Measurements from ENCODE around the gene NDP.
"Not testable (repeated sequence)": the region's sequence is repeated elsewhere in the genome, so short reads cannot be mapped to it uniquely, and the experiment has no call there.

The NDP gene

DNA sequence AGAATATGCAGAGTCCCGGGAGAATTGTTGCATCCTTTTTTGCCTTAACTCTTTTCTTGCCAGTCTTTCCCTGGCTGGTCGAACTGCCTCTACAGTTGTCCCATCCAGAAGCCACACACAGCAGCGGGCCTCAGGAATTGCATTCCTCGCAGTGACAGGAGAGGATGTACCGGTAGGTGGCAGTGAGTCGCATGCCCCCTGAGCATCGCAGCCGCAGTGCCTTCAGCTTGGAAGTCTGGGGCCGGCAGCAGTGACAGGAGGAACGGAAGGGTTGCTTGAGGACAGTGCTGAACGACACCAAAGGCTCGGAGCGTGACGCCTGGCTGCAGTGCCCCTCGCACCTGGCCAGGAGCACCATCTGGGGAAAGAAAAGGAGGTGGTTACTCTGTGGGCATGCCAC is 23.5 kb downstream of the NDP start:
- H3K4me3 ChIP-seq (ENCODE audit: low read depth, low read length), result no peak overlapping the region
- no peak for DNase-seq (ENCODE audit: low read depth)

GRCh38 chrX:43940816-43941474 is 32.2 kb downstream of the NDP start:
- no peak for DNase-seq (ENCODE audit: low read depth)
- no peak overlapping the region for H3K4me3 ChIP-seq (ENCODE audit: low read depth, low read length)

More for the DNA sequence above, 23.5 kb downstream of the NDP start:
- TF ChIP-seq, protein P1, sequence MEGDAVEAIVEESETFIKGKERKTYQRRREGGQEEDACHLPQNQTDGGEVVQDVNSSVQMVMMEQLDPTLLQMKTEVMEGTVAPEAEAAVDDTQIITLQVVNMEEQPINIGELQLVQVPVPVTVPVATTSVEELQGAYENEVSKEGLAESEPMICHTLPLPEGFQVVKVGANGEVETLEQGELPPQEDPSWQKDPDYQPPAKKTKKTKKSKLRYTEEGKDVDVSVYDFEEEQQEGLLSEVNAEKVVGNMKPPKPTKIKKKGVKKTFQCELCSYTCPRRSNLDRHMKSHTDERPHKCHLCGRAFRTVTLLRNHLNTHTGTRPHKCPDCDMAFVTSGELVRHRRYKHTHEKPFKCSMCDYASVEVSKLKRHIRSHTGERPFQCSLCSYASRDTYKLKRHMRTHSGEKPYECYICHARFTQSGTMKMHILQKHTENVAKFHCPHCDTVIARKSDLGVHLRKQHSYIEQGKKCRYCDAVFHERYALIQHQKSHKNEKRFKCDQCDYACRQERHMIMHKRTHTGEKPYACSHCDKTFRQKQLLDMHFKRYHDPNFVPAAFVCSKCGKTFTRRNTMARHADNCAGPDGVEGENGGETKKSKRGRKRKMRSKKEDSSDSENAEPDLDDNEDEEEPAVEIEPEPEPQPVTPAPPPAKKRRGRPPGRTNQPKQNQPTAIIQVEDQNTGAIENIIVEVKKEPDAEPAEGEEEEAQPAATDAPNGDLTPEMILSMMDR (IDR thresholded peaks at IDR 0.05; ENCODE audit: control insufficient read depth, extremely low read depth, insufficient read depth), result no peak

DNA sequence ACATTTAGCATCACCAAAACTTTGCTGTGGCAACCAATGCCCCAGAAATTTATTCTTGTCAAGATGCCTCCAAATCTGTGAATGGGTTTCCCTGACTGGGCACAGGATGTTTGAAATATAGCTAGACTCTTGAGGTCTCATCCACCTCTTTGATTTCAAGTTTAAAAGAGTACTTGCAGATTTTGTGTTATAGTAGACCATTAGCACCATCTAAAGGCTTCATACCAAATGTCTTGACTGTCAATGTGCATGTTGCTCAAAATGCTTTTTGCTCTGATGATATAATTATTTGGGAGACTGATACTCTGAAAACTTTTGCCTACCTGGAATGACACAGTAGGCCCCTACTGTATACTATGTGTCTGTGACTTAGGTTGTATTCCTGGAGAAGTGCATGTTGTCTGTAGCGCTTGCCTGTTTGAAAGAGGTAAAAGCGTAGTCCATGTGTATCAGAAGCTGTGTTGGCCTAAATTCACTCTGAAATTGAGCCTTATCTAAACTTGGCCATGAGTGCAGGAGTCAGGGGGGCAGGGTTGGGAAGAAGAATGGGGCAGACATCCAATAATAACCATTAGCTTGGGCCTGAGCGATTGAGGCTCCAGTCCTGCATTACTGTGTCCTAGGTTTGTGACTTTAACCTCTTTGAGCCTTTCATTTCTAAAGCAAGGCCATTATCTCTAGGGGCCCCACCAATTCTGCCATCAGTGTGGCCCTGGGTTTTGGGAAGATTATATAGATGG is 33.8 kb downstream of the NDP start:
- H3K4me3 ChIP-seq (ENCODE audit: low read depth, low read length), result no peak overlapping the region
- no peak for DNase-seq (ENCODE audit: low read depth)
- TF ChIP-seq, protein P1 (IDR thresholded peaks at IDR 0.05; ENCODE audit: control insufficient read depth, extremely low read depth, insufficient read depth), result peak; percentile 35

More at GRCh38 chrX:43940816-43941474, 32.2 kb downstream of the NDP start:
- TF ChIP-seq, protein P1 (IDR thresholded peaks at IDR 0.05; ENCODE audit: control insufficient read depth, extremely low read depth, insufficient read depth), result no peak

GRCh38 chrX:43922032-43922431 is 51.2 kb downstream of the NDP start:
- H3K4me3 ChIP-seq (ENCODE audit: low read depth, low read length); DNase-seq (ENCODE audit: low read depth): not testable (repeated sequence)

DNA sequence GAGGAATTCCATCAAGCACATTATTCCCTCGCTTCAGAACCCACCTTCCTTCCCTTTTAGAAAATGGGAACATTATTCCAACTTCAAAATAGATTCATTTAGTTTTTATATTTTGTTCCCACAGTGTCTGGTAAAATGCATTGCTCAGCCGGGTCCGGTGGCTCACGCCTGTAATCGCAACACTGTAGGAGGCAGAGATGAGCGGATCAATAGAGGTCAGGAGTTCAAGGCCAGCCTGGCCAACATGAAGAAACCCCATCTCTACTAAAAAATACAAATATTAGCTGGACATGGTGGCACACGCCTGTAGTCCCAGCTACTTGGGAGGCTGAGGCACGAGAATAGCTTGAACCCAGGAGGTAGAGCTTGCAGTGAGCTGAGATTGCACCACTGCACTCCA is 62.4 kb downstream of the NDP start:
- DNase-seq (ENCODE audit: low read depth); H3K4me3 ChIP-seq (ENCODE audit: low read depth, low read length): not testable (repeated sequence)

DNA sequence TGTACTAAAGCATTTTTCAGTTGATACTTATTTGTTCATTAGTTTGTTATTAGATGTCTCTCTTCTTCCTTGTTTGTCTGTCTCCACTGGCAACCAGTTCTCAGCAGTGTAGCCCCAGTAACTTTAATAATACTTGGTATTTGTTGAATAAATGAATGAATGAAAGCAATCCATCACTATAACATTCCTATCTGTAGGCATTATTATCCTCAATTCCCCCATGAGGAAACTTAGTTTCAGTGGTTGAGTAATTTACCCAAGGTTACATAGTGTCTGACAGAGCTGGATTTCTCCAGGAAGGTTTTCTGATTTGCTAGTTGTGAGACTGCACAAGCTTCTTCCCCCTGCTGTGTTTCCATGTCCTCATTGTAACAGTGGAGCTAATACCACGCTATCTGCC is 63.2 kb downstream of the NDP start:
- TF ChIP-seq, protein P1 (IDR thresholded peaks at IDR 0.05; ENCODE audit: control insufficient read depth, extremely low read depth, insufficient read depth), result no peak
- DNase-seq (ENCODE audit: low read depth), result no peak
- no peak overlapping the region for H3K4me3 ChIP-seq (ENCODE audit: low read depth, low read length)

DNA sequence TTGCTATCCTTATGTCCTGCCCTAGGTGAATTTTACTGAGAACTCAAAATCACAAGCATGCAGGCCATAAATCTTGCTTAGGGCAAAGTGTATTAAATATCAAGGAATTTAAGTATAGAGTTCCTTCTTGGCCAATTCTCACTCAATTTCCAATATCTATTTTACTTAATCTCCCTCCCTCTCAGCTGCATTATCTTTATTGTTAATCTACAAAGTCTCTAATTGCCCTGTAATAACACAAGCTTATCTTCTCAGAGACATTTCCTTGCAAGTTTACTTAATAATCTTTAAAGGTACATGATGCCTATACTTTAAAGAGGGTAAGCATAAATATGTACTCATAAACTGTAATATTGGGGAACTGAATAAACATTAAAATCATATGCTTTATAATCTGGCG is 64.0 kb downstream of the NDP start:
- H3K4me3 ChIP-seq (ENCODE audit: low read depth, low read length), result no peak overlapping the region
- TF ChIP-seq, protein P1 (IDR thresholded peaks at IDR 0.05; ENCODE audit: control insufficient read depth, extremely low read depth, insufficient read depth), result no peak
- peak; percentile 75 for DNase-seq (ENCODE audit: low read depth)

Measured in LNCaP clone FGC (cell line).